ENCODE data around the gene FAM200C. TPM values are rescaled to one million over a fixed set of nuclear protein-coding genes. Genes with fewer than 3 reads are reported as not detected.

FAM200C gene
- total RNA-seq, 1 experiment from 2014 or later, result 5.4 TPM

DNA sequence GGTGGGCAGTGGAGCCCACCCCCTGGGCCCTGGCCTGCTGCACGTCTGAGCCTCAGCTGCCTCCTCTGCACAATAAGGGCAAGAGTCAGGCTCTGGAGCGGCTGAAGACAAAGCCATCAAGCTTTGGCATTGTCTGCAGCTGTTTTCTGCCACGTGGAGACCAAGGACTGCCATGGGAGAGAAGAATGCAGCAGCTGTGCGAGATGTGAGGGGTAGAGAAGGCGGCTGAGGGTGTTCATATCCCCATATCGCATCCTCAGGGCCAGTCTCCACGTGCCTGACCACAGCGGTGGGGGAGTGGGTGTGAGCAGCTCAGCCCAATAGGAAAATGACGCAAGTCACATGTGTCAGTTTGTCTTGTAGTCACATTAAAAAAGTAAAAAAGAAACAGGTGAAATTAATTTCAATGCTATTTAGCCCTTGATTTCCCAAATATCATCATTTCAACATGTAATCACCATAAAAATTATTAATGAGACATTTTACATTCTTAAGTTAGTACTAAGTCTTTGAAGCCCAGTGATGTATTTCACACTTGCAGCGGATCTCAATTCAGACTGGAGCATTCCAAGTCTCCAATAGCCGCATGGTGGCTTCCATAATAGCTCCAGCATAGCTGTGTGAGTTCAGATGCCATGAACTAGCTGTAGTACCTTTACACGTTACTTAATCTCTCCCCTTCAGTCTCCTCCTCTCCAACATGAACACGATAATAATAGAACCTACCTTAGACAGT, 36.0 kb downstream of the FAM200C start:
- Mint-ChIP-seq H3K4me3 (no peak overlapping the region), H3K27ac (no peak overlapping the region), H3K27me3 (ENCODE audit: low read depth) (peaks cover 10% of the 10 kb centered on the region), H3K4me1 (peaks cover 13% of the 10 kb centered on the region), H3K9me3 (no peaks in the 10 kb centered on the region), H3K36me3 (no peaks in the 10 kb centered on the region)
- no peak for DNase-seq (ENCODE audit: low spot score)
- TF ChIP-seq, protein P1, sequence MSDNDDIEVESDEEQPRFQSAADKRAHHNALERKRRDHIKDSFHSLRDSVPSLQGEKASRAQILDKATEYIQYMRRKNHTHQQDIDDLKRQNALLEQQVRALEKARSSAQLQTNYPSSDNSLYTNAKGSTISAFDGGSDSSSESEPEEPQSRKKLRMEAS (CRISPR knock-in tag; IDR thresholded peaks at IDR 0.05), result 0 out of 2 replicates have a peak, but pooled peaks have one; percentile 31
- no peak for TF ChIP-seq ETV6 (CRISPR knock-in tag; IDR thresholded peaks at IDR 0.05)
- ChIA-PET CTCF (interaction anchor here (0.9 to 1.1 kb wide), 2 partner anchors 27 to 342 kb away, joined by 3 read pairs; no protein-coding TSS in a partner anchor), POLR2A (no interaction called here)
- ATAC-seq, result no peak

DNA sequence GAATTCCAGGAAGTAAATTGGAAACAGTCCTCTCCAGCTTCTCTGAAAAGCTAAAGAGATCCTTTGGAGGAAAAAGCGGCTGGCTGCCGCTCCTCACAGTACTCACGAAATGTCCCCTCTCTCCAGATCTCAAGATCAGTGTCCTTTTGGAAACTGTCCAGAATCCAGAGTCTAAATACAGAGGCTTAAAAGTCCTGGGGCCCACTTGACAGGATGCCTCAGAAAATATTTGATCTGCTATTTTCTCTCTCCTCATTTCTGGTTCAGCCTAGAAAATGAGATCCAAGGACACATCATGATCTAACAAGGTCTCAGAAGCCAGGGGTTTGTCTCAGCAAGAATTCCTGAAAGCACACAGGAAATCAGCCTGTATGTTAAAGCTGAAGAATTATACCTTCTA, 36.6 kb downstream of the FAM200C start:
- peaks cover 13% of the 10 kb centered on the region for H3K4me1 Mint-ChIP-seq
- ChIA-PET CTCF (interaction anchor here (1.1 kb wide), 1 partner anchor 28 kb away, joined by 3 read pairs; no protein-coding TSS in a partner anchor), POLR2A (no interaction called here)
- DNase-seq (ENCODE audit: low spot score) (no peak), ATAC-seq (no peak)
- H3K4me3 Mint-ChIP-seq, result no peak overlapping the region
- H3K9me3 Mint-ChIP-seq, result no peaks in the 10 kb centered on the region
- H3K27me3 Mint-ChIP-seq (ENCODE audit: low read depth), result peaks cover 3% of the 10 kb centered on the region; the same call in 1 of the 2 replicates
- H3K27ac Mint-ChIP-seq, result no peak overlapping the region
- H3K36me3 Mint-ChIP-seq, result no peaks in the 10 kb centered on the region
- TF ChIP-seq ZNF512 (CRISPR knock-in tag; IDR thresholded peaks at IDR 0.05; ENCODE audit: borderline replicate concordance), result no peak
- TF ChIP-seq CBFB (CRISPR knock-in tag; IDR thresholded peaks at IDR 0.05; ENCODE audit: low read depth), result no peak
- no peak for TF ChIP-seq ZMAT4 (CRISPR knock-in tag; IDR thresholded peaks at IDR 0.05)
- no peak for TF ChIP-seq PREB (CRISPR knock-in tag; IDR thresholded peaks at IDR 0.05; ENCODE audit: borderline replicate concordance)
- TF ChIP-seq, protein P2, sequence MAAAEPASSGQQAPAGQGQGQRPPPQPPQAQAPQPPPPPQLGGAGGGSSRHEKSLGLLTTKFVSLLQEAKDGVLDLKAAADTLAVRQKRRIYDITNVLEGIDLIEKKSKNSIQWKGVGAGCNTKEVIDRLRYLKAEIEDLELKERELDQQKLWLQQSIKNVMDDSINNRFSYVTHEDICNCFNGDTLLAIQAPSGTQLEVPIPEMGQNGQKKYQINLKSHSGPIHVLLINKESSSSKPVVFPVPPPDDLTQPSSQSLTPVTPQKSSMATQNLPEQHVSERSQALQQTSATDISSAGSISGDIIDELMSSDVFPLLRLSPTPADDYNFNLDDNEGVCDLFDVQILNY (CRISPR knock-in tag; IDR thresholded peaks at IDR 0.05), result no peak
- TF ChIP-seq, protein P3, sequence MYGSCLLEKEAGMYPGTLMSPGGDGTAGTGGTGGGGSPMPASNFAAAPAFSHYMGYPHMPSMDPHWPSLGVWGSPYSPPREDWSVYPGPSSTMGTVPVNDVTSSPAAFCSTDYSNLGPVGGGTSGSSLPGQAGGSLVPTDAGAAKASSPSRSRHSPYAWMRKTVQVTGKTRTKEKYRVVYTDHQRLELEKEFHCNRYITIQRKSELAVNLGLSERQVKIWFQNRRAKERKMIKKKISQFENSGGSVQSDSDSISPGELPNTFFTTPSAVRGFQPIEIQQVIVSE (CRISPR knock-in tag; IDR thresholded peaks at IDR 0.05; ENCODE audit: borderline replicate concordance), result no peak
- TF ChIP-seq ZNF219 (CRISPR knock-in tag; IDR thresholded peaks at IDR 0.05; ENCODE audit: borderline replicate concordance), result no peak
- TF ChIP-seq NFYB (CRISPR knock-in tag; conservative IDR thresholded peaks at IDR 0.05; ENCODE audit: low read depth), result no peak
- TF ChIP-seq, protein P4, sequence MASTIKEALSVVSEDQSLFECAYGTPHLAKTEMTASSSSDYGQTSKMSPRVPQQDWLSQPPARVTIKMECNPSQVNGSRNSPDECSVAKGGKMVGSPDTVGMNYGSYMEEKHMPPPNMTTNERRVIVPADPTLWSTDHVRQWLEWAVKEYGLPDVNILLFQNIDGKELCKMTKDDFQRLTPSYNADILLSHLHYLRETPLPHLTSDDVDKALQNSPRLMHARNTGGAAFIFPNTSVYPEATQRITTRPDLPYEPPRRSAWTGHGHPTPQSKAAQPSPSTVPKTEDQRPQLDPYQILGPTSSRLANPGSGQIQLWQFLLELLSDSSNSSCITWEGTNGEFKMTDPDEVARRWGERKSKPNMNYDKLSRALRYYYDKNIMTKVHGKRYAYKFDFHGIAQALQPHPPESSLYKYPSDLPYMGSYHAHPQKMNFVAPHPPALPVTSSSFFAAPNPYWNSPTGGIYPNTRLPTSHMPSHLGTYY (CRISPR knock-in tag; IDR thresholded peaks at IDR 0.05), result no peak
- no peak for TF ChIP-seq FOXP4 (CRISPR knock-in tag; IDR thresholded peaks at IDR 0.05)
- TF ChIP-seq EMX1 (CRISPR knock-in tag; IDR thresholded peaks at IDR 0.05), result no peak
- TF ChIP-seq, protein P5, sequence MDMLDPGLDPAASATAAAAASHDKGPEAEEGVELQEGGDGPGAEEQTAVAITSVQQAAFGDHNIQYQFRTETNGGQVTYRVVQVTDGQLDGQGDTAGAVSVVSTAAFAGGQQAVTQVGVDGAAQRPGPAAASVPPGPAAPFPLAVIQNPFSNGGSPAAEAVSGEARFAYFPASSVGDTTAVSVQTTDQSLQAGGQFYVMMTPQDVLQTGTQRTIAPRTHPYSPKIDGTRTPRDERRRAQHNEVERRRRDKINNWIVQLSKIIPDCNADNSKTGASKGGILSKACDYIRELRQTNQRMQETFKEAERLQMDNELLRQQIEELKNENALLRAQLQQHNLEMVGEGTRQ (CRISPR knock-in tag; IDR thresholded peaks at IDR 0.05), result no peak
- no peak for TF ChIP-seq GTF2I (CRISPR knock-in tag; conservative IDR thresholded peaks at IDR 0.05)
- no peak for TF ChIP-seq MYBL2 (CRISPR knock-in tag; IDR thresholded peaks at IDR 0.05)
- no peak for TF ChIP-seq ZNF671 (CRISPR knock-in tag; IDR thresholded peaks at IDR 0.05)
- no peak for TF ChIP-seq SMAD3 (CRISPR knock-in tag; IDR thresholded peaks at IDR 0.05; ENCODE audit: borderline replicate concordance)
- TF ChIP-seq, protein P6, sequence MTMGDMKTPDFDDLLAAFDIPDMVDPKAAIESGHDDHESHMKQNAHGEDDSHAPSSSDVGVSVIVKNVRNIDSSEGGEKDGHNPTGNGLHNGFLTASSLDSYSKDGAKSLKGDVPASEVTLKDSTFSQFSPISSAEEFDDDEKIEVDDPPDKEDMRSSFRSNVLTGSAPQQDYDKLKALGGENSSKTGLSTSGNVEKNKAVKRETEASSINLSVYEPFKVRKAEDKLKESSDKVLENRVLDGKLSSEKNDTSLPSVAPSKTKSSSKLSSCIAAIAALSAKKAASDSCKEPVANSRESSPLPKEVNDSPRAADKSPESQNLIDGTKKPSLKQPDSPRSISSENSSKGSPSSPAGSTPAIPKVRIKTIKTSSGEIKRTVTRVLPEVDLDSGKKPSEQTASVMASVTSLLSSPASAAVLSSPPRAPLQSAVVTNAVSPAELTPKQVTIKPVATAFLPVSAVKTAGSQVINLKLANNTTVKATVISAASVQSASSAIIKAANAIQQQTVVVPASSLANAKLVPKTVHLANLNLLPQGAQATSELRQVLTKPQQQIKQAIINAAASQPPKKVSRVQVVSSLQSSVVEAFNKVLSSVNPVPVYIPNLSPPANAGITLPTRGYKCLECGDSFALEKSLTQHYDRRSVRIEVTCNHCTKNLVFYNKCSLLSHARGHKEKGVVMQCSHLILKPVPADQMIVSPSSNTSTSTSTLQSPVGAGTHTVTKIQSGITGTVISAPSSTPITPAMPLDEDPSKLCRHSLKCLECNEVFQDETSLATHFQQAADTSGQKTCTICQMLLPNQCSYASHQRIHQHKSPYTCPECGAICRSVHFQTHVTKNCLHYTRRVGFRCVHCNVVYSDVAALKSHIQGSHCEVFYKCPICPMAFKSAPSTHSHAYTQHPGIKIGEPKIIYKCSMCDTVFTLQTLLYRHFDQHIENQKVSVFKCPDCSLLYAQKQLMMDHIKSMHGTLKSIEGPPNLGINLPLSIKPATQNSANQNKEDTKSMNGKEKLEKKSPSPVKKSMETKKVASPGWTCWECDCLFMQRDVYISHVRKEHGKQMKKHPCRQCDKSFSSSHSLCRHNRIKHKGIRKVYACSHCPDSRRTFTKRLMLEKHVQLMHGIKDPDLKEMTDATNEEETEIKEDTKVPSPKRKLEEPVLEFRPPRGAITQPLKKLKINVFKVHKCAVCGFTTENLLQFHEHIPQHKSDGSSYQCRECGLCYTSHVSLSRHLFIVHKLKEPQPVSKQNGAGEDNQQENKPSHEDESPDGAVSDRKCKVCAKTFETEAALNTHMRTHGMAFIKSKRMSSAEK (CRISPR knock-in tag; IDR thresholded peaks at IDR 0.05; ENCODE audit: borderline replicate concordance), result no peak
